Jurkat, Clone E6-1 (cell line): Measurements from ENCODE around the gene GEMIN7.

ENCODE experiments used
- DNase-seq: peaks from one replicate; pipeline ENCODE4 v3.0.0-alpha.2; 2011; ENCODE audit warnings: low read depth, low spot score
- H3K4me3 ChIP-seq: 2 replicates; pipeline ENCODE4 v1.5.1; 2011; ENCODE audit warnings: mild to moderate bottlenecking, low read length, control low read depth, moderate library complexity

The GEMIN7 gene

DNA sequence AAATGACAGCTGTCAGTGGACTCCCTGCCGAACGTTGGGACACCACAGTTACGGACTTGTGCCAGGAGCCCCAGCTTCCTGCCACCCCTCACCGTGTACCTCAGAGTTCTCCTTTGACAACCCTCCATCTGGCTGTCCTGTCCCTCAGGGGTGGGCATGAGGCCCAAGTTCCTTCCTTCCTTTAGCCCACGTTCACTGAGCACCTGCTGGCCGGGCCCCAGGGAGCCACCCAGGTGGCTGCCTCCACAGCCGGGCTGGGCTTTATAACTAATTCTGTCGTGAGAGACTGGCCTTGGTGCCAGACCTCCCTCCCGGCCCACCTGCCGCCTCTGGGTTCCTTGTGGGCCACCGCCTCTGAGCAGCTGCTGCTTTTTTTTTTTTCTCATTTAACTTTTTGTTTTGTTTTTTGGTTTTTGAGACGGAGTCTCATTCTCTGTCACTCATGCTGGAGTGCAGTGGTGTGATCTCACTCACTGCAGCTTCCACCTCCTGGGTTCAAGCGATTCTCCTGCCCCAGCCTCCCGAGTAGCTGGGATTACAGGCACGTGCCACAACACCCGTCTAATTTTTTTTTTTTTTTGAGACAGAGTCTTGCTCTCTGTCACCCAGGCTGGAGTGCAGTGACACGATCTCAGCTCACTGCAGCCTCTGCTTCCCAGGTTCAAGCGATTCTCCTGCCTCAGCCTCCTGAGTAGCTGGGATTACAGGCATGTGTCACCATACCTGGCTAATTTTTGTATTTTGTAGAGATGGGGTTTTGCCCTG is 39.7 kb downstream of the GEMIN7 start:
- DNase-seq: peak; percentile 47

DNA sequence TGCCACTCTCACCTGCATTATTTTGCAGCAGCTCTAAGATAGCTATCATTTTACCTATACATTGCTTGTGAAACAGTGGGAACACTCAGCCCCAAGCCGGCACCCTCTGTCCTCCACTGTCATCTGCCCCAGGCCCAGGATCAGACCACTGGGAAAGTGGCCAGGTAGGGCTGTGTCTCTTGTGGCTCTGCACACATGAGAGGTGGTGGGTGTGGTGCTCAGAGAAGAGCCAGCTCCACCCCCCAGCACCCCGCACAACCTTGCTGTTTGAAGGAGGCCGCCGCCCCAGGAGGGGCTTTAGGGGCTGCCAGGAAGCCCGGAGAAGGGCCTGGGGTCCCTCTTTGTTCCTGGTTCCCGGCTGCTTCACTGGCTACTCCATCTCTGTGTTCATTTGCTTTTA is 40.5 kb downstream of the GEMIN7 start:
- no peak overlapping the region for H3K4me3 ChIP-seq
- no peak for DNase-seq

More for the DNA sequence above, 39.7 kb downstream of the GEMIN7 start:
- peak overlapping the region; percentile 27 for H3K4me3 ChIP-seq

DNA sequence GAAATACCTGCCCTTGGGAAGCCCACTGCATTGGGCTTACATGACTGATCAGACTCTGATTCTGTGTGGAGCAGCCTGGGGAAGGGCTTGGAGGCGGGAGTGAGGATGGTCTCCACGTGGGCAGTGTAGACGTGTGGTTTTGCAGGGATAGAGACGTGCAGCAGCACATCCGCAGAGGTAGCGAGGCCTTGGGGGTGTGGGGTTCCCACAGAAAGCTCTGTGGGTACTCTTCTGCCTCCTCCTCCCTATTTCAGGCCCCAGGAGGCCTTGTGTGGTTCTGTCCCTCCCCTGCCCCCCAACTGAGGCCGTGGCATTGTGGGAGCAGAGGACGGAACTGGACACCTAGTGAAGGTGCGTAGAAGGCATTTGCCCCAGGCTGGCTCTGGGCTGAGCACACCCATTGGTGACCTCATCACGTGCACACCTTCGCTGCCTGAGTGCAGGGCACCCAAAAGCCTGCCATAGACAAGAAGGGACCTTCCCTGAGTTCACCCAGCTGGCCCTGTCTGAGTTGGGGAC is 42.8 kb downstream of the GEMIN7 start:
- no peak overlapping the region for H3K4me3 ChIP-seq
- DNase-seq: no peak

DNA sequence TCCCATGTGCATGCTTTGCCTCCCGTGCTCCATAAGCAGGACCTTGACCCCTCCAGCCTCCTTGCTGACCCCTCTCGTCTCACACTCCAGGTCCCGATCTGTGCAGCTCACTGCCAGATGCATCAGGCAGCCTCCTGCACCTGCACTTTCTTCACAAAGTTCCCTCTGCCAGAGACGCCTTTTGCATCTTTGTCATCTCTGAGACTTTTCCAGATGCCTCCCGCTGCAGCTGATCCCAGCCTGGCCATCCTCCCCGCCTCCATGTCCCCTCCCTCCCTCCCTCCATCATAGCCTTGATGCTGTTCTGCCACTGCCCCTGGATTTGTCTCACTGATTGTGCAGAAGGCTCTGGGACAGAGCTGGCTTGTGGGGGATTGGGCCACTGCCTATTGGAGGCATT is 43.8 kb downstream of the GEMIN7 start:
- no peak overlapping the region for H3K4me3 ChIP-seq
- DNase-seq: no peak

DNA sequence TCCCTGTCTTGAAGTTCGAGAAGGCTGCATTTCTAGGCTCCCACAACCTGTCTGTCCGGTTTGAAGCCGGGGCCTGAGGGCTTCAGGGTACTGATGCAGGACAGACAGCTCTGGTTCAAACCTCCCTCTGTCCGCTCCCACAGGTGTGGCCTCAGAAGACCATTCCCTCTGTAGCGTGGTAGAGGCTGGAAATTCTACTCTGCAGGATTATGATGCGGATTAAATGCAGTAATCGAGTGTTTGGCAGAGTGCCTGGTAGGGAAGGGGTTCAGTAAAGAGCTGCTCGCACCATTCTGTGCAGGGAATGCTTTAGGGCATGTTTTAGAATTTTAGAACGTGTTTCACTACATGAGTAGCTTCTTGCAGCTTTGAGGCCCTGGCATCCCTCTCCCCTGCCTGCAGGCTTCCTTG is 44.4 kb downstream of the GEMIN7 start:
- no peak for DNase-seq
- H3K4me3 ChIP-seq: no peak overlapping the region

DNA sequence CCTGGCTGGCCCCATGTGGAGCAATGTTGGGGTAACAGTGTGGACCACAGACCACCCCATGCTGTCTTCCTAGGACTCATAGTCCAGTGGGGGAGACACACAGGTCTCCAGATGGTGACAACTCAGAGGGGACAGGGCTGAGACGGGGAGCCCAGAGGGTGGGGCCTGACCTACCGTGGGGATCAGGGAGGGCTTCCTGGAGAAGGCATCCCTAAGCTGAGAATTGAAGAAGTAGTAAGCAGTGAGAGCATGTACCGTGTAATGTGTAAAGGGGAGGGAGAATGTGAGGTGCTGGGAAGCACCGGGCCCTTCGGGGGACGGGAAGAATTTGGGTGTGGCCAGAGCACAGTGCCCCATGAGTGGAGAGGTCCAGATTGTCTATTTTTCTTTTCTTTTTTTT is 45.0 kb downstream of the GEMIN7 start:
- no peak overlapping the region for H3K4me3 ChIP-seq
- no peak for DNase-seq

DNA sequence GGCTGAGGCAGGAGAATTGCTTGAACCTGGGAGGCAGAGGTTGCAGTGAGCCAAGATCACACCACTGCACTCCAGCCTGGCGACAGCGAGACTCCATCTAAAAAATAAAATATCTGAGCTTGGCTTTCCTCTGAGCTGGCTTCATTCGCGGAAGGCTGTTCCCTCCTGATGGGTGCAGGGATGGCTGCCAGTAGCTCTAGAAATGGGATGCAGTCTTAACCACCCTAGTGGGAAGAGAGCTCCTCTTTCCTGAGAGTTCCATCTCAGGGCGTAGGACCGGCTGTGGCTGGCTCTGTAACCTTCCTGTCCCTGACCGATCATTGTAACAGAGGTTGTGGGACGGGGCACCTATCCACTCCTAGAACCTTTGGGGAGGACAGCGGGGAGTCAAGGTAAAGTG is 46.3 kb downstream of the GEMIN7 start:
- no peak for DNase-seq
- H3K4me3 ChIP-seq: no peak overlapping the region

DNA sequence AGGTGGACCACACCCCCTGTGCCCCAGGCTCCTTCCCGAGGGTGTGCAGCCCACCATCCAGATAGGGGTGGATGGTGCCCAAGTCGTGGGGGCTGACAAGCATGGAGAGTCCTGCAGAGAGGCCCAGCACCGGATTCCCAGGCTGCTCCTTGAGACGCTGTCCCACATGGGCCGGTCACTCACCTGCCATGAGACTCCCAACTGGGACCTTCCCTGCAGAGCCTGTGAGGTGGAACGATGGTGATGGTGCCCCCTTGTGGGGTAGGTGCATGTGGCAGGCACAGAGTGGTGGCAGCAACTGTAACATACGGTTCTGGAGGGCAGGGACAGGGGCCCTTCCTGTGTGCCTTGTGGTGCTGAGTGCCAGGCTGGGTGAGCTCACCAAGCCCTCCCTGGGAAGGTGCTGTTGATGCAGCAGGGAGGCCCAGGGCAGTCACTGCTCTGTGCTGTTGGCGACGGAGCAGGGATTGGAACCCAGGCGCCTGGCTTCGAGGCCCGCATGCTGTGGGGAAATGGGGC is 47.0 kb downstream of the GEMIN7 start:
- peak; percentile 55 for DNase-seq
- H3K4me3 ChIP-seq: no peak overlapping the region

DNA sequence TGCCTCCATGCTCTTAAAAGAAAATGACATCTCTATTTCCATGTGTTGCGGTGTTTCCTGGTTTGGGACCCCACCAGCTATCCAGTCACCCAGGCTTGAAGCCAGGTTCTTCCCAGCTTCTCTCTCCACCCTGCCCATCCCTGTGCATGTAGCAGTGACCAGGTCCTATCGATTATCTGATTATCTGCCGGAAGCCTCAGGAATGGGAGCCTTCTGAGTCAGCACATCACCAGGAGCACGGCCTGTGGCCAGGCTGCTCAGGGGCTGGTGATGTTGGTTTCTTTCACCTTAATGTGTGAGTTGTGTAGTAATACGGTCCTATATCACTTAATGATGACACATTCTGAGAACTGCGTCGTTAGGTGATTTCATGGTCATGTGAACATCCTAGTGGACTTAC is 47.6 kb downstream of the GEMIN7 start:
- no peak overlapping the region for H3K4me3 ChIP-seq

DNA sequence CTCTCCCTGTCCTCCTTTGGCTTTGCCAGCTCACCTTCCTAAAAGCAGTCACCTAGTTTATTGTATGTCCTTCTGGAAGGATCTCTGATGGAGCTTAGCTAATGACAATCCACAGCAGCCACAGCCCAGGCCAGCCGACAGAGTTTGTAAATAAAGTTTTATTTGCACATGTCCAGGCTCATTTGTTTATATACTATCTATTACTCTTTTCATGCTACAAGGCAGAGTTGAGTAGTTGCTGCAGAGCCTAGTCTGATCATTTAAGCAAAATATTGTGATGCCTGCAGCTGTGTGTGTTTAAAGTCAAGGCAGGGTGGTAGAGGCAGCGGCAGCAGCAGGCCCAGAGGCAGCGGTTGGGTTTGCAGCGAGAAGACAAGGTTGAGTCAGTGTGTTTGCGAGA is 49.1 kb downstream of the GEMIN7 start:
- DNase-seq: no peak
- H3K4me3 ChIP-seq: no peak overlapping the region

More for the DNA sequence above, 47.6 kb downstream of the GEMIN7 start:
- no peak for DNase-seq

DNA sequence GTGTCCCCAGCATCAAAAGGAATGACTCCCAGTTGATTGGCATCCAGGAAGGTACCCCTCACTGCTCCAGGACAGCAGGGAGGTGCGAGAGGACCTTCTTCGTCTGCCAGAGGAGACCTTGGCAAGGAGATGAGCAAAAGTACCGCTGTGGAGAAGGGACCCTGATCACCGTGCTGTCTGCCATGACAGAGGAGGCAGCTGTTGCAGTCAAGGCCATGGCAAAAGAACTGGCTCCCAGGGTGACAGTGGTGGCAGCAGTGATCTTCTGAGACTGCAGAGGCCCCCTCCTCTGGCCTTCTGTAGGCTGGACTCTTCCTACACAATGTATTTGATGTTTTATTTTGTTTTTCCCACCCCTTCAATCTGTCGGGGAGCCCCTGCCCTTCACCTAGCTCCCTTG is 49.7 kb downstream of the GEMIN7 start:
- no peak for DNase-seq
- no peak overlapping the region for H3K4me3 ChIP-seq

DNA sequence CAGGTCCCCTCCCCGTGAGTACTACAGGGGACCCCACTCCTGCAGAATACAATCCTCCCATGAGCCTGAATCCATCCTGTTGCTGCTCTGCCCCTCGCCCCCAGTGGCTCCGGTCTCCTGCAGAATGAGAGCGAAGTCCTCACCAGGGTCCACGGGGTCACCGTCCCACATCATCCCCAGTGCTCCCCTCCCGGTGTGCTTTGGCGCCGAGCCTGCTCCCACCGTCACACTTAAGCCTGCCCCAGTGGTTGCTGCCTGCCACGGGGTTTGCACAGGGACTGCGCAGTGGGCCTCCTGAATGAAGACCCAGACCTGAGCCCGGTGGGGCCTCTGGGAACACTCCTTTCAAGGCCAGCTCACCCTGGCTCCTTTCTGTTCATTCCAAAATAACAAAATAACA is 51.2 kb downstream of the GEMIN7 start:
- no peak overlapping the region for H3K4me3 ChIP-seq
- DNase-seq: no peak

DNA sequence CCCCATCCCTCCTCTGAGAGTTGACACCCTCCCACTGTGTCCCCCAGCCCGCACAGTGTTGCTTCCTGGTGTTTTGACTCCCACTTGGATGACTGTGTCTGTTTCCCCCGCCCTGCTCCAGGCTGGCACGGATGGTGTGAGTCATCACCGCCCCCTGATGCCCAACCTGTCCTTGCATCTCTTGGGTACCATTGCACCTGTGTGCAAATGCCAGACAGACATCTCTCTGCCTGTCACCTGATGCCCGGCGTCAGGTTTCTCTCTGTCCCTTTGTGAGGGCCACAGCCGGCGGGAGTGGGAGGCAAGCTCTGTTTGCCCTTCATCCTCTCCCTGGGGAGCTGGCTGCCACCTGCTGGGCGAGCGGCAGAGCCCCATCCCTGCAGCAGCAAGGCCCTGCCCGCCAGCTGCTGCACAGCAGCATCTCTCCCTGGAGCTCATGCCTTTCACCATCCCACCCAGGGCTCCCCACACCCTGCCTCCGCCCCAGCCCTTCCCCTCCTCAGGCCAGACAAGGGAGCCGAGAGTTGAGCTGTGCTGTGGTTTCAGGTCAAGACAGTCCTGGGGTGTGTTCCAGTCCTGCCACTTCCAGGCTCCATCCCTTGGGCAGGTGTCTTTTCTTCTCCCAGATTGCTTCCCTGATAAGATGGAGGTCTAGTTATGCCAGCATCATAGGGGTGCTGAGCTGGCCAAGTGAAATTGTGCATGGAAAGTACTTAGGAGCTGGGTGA is 52.0 kb downstream of the GEMIN7 start:
- no peak overlapping the region for H3K4me3 ChIP-seq
- DNase-seq: no peak

DNA sequence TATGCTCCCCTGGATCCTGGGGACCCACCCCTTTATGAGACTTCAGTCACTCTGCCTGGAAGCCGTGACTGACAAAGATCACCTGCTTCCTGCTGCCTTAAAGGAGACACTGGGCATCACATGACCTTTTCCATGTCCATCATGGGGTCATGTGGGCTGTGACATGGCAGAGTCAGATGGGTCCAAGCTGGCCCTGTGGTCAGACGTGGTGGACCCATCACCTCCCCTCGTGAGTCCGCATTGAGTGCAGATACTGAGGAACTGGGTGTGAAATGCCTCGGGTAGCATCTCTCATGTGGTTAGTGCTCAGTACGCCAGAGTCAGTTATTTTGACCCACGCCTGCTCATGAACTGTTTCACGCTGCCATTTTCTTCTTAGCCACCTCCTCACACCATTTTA is 54.6 kb downstream of the GEMIN7 start:
- no peak for DNase-seq
- H3K4me3 ChIP-seq: no peak overlapping the region

DNA sequence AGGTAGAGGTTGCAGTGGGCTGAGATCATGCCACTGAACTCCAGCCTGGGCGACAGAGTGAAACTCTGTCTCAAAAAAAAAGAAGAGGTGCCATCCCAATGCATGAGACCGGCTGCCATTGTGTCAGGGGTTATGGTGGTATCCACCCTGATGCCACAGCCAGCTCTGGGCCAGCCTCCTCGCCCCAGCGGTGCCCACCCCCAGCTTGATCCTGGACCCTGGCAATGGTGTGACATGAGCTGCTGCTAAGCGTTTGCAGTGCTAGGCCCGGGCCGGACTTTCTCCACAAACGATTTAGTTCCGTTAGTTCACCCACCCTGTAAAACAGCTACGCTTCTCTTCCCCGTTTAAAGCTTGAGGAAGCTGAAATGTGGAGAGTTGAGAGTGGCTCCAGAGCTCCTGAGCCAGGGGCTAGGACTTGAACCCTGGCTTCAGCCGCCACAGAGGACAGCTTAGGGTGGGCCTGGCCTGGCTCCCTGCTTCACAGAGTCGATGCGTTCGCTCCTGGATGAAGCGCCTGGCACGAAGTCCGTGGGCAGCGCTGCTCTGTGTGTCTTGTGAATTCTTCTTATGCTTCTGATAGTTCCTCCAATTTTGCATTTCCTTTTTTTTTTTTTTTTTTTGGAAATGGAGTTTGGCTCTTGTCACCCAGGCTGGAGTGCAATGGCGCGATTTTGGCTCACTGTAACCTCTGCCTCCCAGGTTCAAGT is 56.3 kb downstream of the GEMIN7 start:
- H3K4me3 ChIP-seq: no peak overlapping the region
- DNase-seq: no peak

DNA sequence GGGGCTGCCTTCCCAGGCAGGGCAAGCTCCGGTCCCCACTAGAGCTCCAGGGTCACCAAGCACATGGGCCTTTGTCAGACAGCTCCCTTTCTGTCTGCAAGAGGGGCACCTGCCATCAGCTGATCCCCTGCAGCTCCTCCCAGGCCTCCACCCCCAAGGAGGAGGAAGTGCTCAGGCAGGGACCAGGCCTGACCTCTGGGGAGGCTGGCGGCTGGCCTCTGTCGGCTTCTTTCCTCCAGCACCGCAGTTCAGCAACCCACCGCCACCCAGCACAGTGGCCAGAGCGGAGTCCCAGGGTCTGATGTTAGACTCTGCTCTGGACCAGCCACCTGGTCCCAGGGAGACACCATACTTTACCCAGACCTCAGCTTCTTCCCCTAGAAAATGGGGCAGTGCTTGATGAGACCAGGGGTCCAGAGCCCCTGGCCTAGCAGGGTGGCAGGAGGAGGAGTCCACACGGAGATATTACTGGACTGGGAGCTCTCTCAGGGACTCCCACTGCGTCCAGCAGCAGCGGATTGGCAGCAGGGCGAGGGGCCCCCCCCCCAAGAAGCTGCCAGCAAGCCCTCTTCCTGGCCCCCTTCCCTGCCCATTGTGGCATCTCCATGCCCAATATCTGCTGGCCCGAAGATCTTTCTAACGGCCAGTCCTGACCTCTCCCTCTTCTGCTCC is 57.6 kb downstream of the GEMIN7 start:
- no peak overlapping the region for H3K4me3 ChIP-seq
- no peak for DNase-seq

DNA sequence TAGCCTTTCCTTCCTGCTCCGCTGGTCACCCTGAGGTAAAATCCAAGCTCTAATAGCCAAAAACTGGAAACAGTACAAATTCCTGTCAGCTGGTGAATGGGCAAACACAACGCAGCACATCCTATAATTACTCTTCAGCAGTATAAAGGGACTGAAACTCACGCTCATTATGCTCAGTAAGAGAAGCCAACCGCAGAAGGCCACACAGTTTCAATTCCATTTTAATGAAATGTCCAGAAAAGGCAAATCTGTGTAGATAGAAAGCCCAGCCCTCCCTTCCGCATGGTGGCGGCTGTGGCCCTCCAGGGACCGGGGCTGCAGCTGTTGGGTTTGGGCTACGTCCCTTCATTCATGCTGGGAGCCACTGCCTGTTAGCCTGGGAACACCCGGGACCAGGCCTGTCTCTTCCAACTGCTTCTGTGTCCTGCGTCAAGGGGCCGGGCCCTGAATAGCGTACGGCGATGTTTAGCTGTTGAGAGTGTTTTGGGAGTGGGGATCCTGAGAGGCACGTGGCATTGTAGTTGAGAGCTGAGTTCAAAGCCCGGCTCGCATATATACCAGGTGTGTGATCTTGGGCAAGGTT is 58.2 kb downstream of the GEMIN7 start:
- H3K4me3 ChIP-seq: no peak overlapping the region
- no peak for DNase-seq

DNA sequence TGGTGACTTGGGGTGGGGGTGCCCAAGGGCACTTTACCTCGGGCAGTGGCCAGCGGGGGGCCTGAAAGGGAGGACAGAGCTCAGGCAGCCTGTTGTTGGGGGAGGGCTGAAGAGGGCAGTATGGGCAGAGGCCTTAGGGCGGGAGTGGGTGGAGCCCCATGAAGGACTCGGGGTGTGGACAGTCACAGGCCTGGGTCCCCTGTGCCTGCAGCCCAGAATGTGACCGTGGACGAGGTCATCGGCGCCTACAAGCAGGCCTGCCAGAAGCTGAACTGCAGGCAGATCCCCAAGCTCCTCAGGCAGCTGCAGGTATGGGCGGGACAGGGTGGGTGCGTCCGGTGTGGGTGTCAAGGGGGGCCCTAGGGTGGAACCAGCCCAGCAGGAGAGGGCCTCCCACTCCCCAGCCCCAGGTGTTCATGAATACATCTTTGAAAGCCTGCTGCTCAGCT is 59.3 kb downstream of the GEMIN7 start:
- no peak overlapping the region for H3K4me3 ChIP-seq
- no peak for DNase-seq
